SK-N-SH treated with all-trans-retinoic acid at 6 μM for 48 hours (cell line): ENCODE results near the gene ODC1.

ENCODE experiments used
- ARNTL ChIP-seq: fragments of 450-650 bp; formaldehyde crosslinking; IDR thresholded peaks from 2 replicates; pipeline ENCODE4 v1.5.0; 2020; ENCODE audit warnings: low read depth, mild to moderate bottlenecking, moderate library complexity, borderline replicate concordance
- CREB5 ChIP-seq: fragments of 250-450 bp; sonication (Bioruptor Pico); IDR thresholded peaks from 2 replicates; pipeline ENCODE4 v1.5.1; 2020; ENCODE audit warnings: low read depth, mild to moderate bottlenecking, moderate library complexity
- GLIS3 ChIP-seq: fragments of 250-450 bp; sonication (Bioruptor Pico); IDR thresholded peaks from 2 replicates; pipeline ENCODE4 v1.5.0; 2020; ENCODE audit warnings: mild to moderate bottlenecking, moderate library complexity
- OSR1 ChIP-seq: fragments of 250-450 bp; sonication (Bioruptor Pico); IDR thresholded peaks from 2 replicates; pipeline ENCODE4 v1.8.0; 2022; ENCODE audit warnings: moderate library complexity, mild to moderate bottlenecking, inconsistent platforms
- POU6F1 ChIP-seq: fragments of 250-450 bp; sonication (Bioruptor Pico); IDR thresholded peaks from 2 replicates; pipeline ENCODE4 v1.8.0; 2021; ENCODE audit warnings: low read depth, mild to moderate bottlenecking, moderate library complexity, borderline replicate concordance
- PPARA ChIP-seq: fragments of 250-450 bp; sonication (Bioruptor Pico); IDR thresholded peaks from 2 replicates; pipeline ENCODE4 v1.5.0; 2020; ENCODE audit warnings: mild to moderate bottlenecking, borderline replicate concordance
- RARB ChIP-seq: fragments of 250-450 bp; sonication (Bioruptor Pico); IDR thresholded peaks from 2 replicates; pipeline ENCODE4 v1.8.0; 2021; ENCODE audit warnings: mild to moderate bottlenecking, moderate library complexity
- ZC3H10 ChIP-seq: fragments of 250-450 bp; sonication (Bioruptor Pico); IDR thresholded peaks from 2 replicates; pipeline ENCODE4 v1.5.1; 2021; ENCODE audit warnings: mild to moderate bottlenecking, moderate library complexity
- ZNF70 ChIP-seq: fragments of 450-650 bp; formaldehyde crosslinking; IDR thresholded peaks from 2 replicates; pipeline ENCODE4 v1.5.0; 2020; ENCODE audit warnings: mild to moderate bottlenecking, moderate library complexity
- ZNF8 ChIP-seq: fragments of 450-650 bp; formaldehyde crosslinking; IDR thresholded peaks from 2 replicates; pipeline ENCODE4 v1.5.0; 2020; ENCODE audit warnings: mild to moderate bottlenecking, moderate library complexity
- TF ChIP-seq, protein P1 (sequence below): fragments of 250-450 bp; sonication (Bioruptor Pico); IDR thresholded peaks from 2 replicates; pipeline ENCODE4 v1.5.1; 2021; ENCODE audit warnings: mild to moderate bottlenecking, moderate library complexity
- TF ChIP-seq, protein P2 (sequence below): fragments of 250-450 bp; sonication (Bioruptor Pico); IDR thresholded peaks from 2 replicates; pipeline ENCODE4 v1.8.0; 2020; ENCODE audit warnings: mild to moderate bottlenecking, moderate library complexity, borderline replicate concordance

- TF ChIP-seq OSR1 (CRISPR knock-in tag): no peak
- no peak for TF ChIP-seq RARB (CRISPR knock-in tag)
- no peak for TF ChIP-seq ARNTL (CRISPR knock-in tag)
- no peak for TF ChIP-seq GLIS3 (CRISPR knock-in tag)
- TF ChIP-seq, protein P1, sequence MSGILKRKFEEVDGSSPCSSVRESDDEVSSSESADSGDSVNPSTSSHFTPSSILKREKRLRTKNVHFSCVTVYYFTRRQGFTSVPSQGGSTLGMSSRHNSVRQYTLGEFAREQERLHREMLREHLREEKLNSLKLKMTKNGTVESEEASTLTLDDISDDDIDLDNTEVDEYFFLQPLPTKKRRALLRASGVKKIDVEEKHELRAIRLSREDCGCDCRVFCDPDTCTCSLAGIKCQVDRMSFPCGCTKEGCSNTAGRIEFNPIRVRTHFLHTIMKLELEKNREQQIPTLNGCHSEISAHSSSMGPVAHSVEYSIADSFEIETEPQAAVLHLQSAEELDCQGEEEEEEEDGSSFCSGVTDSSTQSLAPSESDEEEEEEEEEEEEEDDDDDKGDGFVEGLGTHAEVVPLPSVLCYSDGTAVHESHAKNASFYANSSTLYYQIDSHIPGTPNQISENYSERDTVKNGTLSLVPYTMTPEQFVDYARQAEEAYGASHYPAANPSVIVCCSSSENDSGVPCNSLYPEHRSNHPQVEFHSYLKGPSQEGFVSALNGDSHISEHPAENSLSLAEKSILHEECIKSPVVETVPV (CRISPR knock-in tag): no peak
- no peak for TF ChIP-seq ZNF70 (CRISPR knock-in tag)
- TF ChIP-seq POU6F1 (CRISPR knock-in tag): no peak
- no peak for TF ChIP-seq ZNF8
- no peak for TF ChIP-seq CREB5 (CRISPR knock-in tag)
- no peak for TF ChIP-seq ZC3H10 (CRISPR knock-in tag)
- TF ChIP-seq, protein P2, sequence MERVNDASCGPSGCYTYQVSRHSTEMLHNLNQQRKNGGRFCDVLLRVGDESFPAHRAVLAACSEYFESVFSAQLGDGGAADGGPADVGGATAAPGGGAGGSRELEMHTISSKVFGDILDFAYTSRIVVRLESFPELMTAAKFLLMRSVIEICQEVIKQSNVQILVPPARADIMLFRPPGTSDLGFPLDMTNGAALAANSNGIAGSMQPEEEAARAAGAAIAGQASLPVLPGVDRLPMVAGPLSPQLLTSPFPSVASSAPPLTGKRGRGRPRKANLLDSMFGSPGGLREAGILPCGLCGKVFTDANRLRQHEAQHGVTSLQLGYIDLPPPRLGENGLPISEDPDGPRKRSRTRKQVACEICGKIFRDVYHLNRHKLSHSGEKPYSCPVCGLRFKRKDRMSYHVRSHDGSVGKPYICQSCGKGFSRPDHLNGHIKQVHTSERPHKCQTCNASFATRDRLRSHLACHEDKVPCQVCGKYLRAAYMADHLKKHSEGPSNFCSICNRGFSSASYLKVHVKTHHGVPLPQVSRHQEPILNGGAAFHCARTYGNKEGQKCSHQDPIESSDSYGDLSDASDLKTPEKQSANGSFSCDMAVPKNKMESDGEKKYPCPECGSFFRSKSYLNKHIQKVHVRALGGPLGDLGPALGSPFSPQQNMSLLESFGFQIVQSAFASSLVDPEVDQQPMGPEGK (CRISPR knock-in tag): no peak
- no peak for TF ChIP-seq PPARA (CRISPR knock-in tag)
These were observed 39.1 kb upstream of the ODC1 start for GRCh38 chr2:10487081-10487740.
